CD14-positive monocyte (primary cell): Measurements from ENCODE around the gene DNAH2. TPM values are rescaled to one million over a fixed set of nuclear protein-coding genes. Genes with fewer than 3 reads are reported as not detected.

Experiments
- DNase-seq, 3 donors: peaks; one replicate each; pipeline ENCODE4 v3.0.0-alpha.2; 2011 to 2022
- H2AFZ ChIP-seq: 2 replicates; pipeline ENCODE4 v1.6.0; 2012; ENCODE audit warnings: mild to moderate bottlenecking, low read depth, low read length, inconsistent platforms; ENCODE audit not compliant: insufficient read depth, poor library complexity, severe bottlenecking
- H3K27ac ChIP-seq, 2 donors: 1 replicate in 1 of 2; 2 replicates in 1 of 2; pipeline ENCODE4 v1.5.1; 2012 to 2013; ENCODE audit warnings: low read length in 2 of 2, control low read depth in 1 of 2, inconsistent platforms in 1 of 2, low read depth in 1 of 2, mild to moderate bottlenecking in 1 of 2
- H3K27me3 ChIP-seq, 2 donors: one replicate each; pipeline versions ENCODE4 v1.6.0 to v1.6.1; 2011 to 2013; ENCODE audit warnings: low read length in 2 of 2; ENCODE audit not compliant: control insufficient read depth in 2 of 2, insufficient read depth in 2 of 2
- H3K36me3 ChIP-seq, 2 donors: replicated peaks in 1 of 2; 1 replicate in 1 of 2; 2 replicates in 1 of 2; pipeline versions ENCODE4 v1.5.1 to v1.6.1; 2012 to 2013; ENCODE audit warnings: low read length in 2 of 2, control low read depth in 1 of 2, inconsistent platforms in 1 of 2, mild to moderate bottlenecking in 1 of 2; ENCODE audit not compliant: insufficient read depth in 2 of 2, control insufficient read depth in 1 of 2
- H3K4me1 ChIP-seq, 2 donors: 1 replicate in 1 of 2; 2 replicates in 1 of 2; pipeline versions ENCODE4 v1.5.1 to v1.6.1; 2012 to 2013; ENCODE audit warnings: low read length in 2 of 2, control low read depth in 1 of 2, inconsistent platforms in 1 of 2, mild to moderate bottlenecking in 1 of 2, moderate library complexity in 1 of 2; ENCODE audit not compliant: insufficient read depth in 2 of 2, control insufficient read depth in 1 of 2
- H3K4me2 ChIP-seq: replicated peaks from 2 replicates; pipeline ENCODE3; 2012; ENCODE audit warnings: low read length, moderate library complexity, mild to moderate bottlenecking; ENCODE audit not compliant: poor library complexity, severe bottlenecking; ENCODE audit errors: extremely low read depth
- H3K4me3 ChIP-seq, 3 experiments: fragments of 200-600 bp in 1 of 3; sonication (generic) in 1 of 3; replicated peaks in 1 of 3; 1 replicate in 2 of 3; 2 replicates in 1 of 3; pipeline ENCODE4 v1.5.1; 2011 to 2013; ENCODE audit warnings: low read length in 3 of 3, mild to moderate bottlenecking in 3 of 3, control low read depth in 2 of 3, low read depth in 2 of 3, inconsistent platforms in 1 of 3, moderate library complexity in 1 of 3
- H3K79me2 ChIP-seq: 2 replicates; pipeline ENCODE4 v1.6.0; 2012; ENCODE audit warnings: mild to moderate bottlenecking, control low read depth, inconsistent platforms, low read length, moderate library complexity; ENCODE audit not compliant: insufficient read depth
- H3K9ac ChIP-seq: 2 replicates; pipeline ENCODE4 v1.6.0; 2017; ENCODE audit warnings: low read length, mild to moderate bottlenecking; ENCODE audit not compliant: insufficient read depth, poor library complexity, severe bottlenecking
- H3K9me3 ChIP-seq, 2 donors: replicated peaks in 1 of 2; 1 replicate in 1 of 2; 2 replicates in 1 of 2; pipeline versions ENCODE4 v1.5.1 to v1.6.1; 2012 to 2013; ENCODE audit warnings: low read length in 2 of 2, control low read depth in 1 of 2; ENCODE audit not compliant: control insufficient read depth in 1 of 2, insufficient read depth in 1 of 2
- H4K20me1 ChIP-seq: 2 replicates; pipeline ENCODE4 v1.6.0; 2012; ENCODE audit warnings: mild to moderate bottlenecking, low read length, control low read depth, moderate library complexity; ENCODE audit not compliant: insufficient read depth
- H3K27ac Mint-ChIP-seq, 7 donors: one replicate each; pipeline ENCODE4 v1.8.0; 2020; ENCODE audit warnings: mild to moderate bottlenecking in 7 of 7, mixed read lengths in 7 of 7, moderate library complexity in 6 of 7, inconsistent platforms in 2 of 7
- H3K27me3 Mint-ChIP-seq, 3 donors: one replicate each; pipeline ENCODE4 v1.8.0; 2021 to 2022; ENCODE audit warnings: low read depth in 3 of 3, mild to moderate bottlenecking in 3 of 3, mixed read lengths in 3 of 3, moderate library complexity in 3 of 3, inconsistent platforms in 1 of 3
- H3K36me3 Mint-ChIP-seq, 2 donors: one replicate each; pipeline ENCODE4 v1.8.0; 2020; ENCODE audit warnings: mixed read lengths in 2 of 2, inconsistent platforms in 1 of 2, mild to moderate bottlenecking in 1 of 2
- H3K4me1 Mint-ChIP-seq: one replicate; pipeline ENCODE4 v1.8.0; 2020; ENCODE audit warnings: mild to moderate bottlenecking, mixed read lengths
- H3K4me3 Mint-ChIP-seq, 2 donors: one replicate each; pipeline ENCODE4 v1.8.0; 2020; ENCODE audit warnings: mild to moderate bottlenecking in 2 of 2, mixed read lengths in 2 of 2, moderate library complexity in 1 of 2
- H3K9me3 Mint-ChIP-seq, 7 donors: one replicate each; pipeline ENCODE4 v1.8.0; 2020 to 2022; ENCODE audit warnings: mixed read lengths in 7 of 7, mild to moderate bottlenecking in 6 of 7, moderate library complexity in 6 of 7, inconsistent platforms in 2 of 7
- WGBS: methylation state at CpG from one replicate; pipeline ENCODE4 v1.1.5; 2013; ENCODE audit warnings: missing lambda C conversion rate; ENCODE audit not compliant: insufficient coverage; 5-methylcytosine and 5-hydroxymethylcytosine counted together
- intact Hi-C, 2 donors: fragments of 100-400 bp; cut with micrococcal nuclease; formaldehyde crosslinking; loops; one replicate each; pipeline versions ENCODE4 v1.15.0 to v1.15.1; 2023
- polyA plus RNA-seq, 3 donors: library from polyadenylated mRNA; depleted of rRNA in 1 of 3; unstranded in 2 of 3; stranded (reverse) in 1 of 3; fragments of 300-500 nt in 2 of 3; fragments of >200 nt in 1 of 3; fragmentation: Illumina TruSeq in 2 of 3; gene quantifications; 1 replicate in 2 of 3; 2 replicates in 1 of 3; pipeline ENCODE4 v1.2.3, GENCODE V29; 2012 to 2021
- TF ChIP-seq, protein P1 (sequence below): fragments of 200-600 bp; IDR thresholded peaks from one replicate; pipeline ENCODE4 v1.8.0; 2022; ENCODE audit warnings: antibody characterized with exemption, mild to moderate bottlenecking

Gene DNAH2
- polyA plus RNA-seq, 3 donors, result 0.03 to 0.15 TPM; not detected in 1

GRCh38 chr17:7846765-7847661, 129.5 kb downstream of the DNAH2 start:
- H3K4me1 Mint-ChIP-seq, result peaks cover 20% of the 10 kb centered on the region
- Histone ChIP-seq H3K9ac (no peak overlapping the region), H3K79me2 (peaks cover 45% of the 10 kb centered on the region), H3K4me2 (no peak overlapping the region), H3K27me3 (no peaks in the 10 kb centered on the region), H3K27ac (no peak overlapping the region), H3K9me3 (no peaks in the 10 kb centered on the region), H2AFZ (no peak overlapping the region), H3K4me1 (peaks cover 20 to 23% of the 10 kb centered on the region in 2 donors), H3K36me3 (peaks cover 63 to 66% of the 10 kb centered on the region in 2 donors), H4K20me1 (peaks cover 80% of the 10 kb centered on the region), H3K4me3 (no peak overlapping the region)
- H3K36me3 Mint-ChIP-seq, result peaks cover 47 to 73% of the 10 kb centered on the region in 2 donors
- H3K9me3 Mint-ChIP-seq, result peaks cover 0 to 5% (median 0%) of the 10 kb centered on the region in 7 donors
- TF ChIP-seq, protein P1, sequence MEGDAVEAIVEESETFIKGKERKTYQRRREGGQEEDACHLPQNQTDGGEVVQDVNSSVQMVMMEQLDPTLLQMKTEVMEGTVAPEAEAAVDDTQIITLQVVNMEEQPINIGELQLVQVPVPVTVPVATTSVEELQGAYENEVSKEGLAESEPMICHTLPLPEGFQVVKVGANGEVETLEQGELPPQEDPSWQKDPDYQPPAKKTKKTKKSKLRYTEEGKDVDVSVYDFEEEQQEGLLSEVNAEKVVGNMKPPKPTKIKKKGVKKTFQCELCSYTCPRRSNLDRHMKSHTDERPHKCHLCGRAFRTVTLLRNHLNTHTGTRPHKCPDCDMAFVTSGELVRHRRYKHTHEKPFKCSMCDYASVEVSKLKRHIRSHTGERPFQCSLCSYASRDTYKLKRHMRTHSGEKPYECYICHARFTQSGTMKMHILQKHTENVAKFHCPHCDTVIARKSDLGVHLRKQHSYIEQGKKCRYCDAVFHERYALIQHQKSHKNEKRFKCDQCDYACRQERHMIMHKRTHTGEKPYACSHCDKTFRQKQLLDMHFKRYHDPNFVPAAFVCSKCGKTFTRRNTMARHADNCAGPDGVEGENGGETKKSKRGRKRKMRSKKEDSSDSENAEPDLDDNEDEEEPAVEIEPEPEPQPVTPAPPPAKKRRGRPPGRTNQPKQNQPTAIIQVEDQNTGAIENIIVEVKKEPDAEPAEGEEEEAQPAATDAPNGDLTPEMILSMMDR, result no peak
- peaks cover 0 to 14% (median 0%) of the 10 kb centered on the region in 3 donors for H3K27me3 Mint-ChIP-seq
- H3K27ac Mint-ChIP-seq, result peak overlapping the region in 4 of 7 donors; percentile 4 to 48 (median 38)
- H3K4me3 Mint-ChIP-seq, result no peak overlapping the region
- DNase-seq, result no peak
- intact Hi-C loops, result no loop called here
- WGBS, result 97% methylated on average over 18 of the region's 34 CpGs

DNA sequence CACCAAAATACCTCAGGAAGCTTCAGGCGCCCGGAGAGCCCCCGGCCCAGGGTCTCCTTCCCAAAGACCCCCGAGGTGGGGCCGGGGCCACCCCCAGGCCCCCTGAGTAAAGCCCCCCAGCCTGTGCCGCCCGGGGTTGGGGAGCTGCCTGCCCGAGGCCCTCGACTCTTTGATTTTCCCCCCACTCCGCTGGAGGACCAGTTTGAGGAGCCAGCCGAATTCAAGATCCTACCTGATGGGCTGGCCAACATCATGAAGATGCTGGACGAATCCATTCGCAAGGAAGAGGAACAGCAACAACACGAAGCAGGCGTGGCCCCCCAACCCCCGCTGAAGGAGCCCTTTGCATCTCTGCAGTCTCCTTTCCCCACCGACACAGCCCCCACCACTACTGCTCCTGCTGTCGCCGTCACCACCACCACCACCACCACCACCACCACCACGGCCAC, 130.6 kb downstream of the DNAH2 start:
- H3K4me3 ChIP-seq, result no peak overlapping the region
- peak overlapping the region in 3 of 7 donors; percentile 13 to 76 (median 40) for H3K27ac Mint-ChIP-seq
- no peak overlapping the region for H3K27ac ChIP-seq
- H3K9me3 Mint-ChIP-seq, result peaks cover 0 to 2% (median 0%) of the 10 kb centered on the region in 7 donors
- H2AFZ ChIP-seq, result no peak overlapping the region
- H3K4me1 Mint-ChIP-seq, result peaks cover 20% of the 10 kb centered on the region
- H3K9me3 ChIP-seq, result no peaks in the 10 kb centered on the region
- H3K9ac ChIP-seq, result no peak overlapping the region
- TF ChIP-seq, protein P1, result no peak
- intact Hi-C loops, result no loop called here
- H3K27me3 ChIP-seq, result no peaks in the 10 kb centered on the region
- H3K27me3 Mint-ChIP-seq, result peaks cover 0 to 13% (median 0%) of the 10 kb centered on the region in 3 donors
- peaks cover 58 to 84% of the 10 kb centered on the region in 2 donors for H3K36me3 Mint-ChIP-seq
- DNase-seq, result no peak
- peaks cover 75 to 77% of the 10 kb centered on the region in 2 donors for H3K36me3 ChIP-seq
- H3K4me1 ChIP-seq, result peaks cover 22 to 26% of the 10 kb centered on the region in 2 donors
- peaks cover 91% of the 10 kb centered on the region for H4K20me1 ChIP-seq
- WGBS, result 96% methylated on average over 13 of the region's 20 CpGs
- H3K79me2 ChIP-seq, result peaks cover 51% of the 10 kb centered on the region
- no peak overlapping the region for H3K4me2 ChIP-seq
- H3K4me3 Mint-ChIP-seq, result no peak overlapping the region
